ENCODE data around the gene NPY2R. TPM values are rescaled to one million over a fixed set of nuclear protein-coding genes. Genes with fewer than 3 reads are reported as not detected.

The NPY2R gene
- total RNA-seq, 1 experiment from 2014 or later: not detected

GRCh38 chr4:155248002-155248896 is 39.8 kb downstream of the NPY2R start:
- no peaks in the 10 kb centered on the region for H3K9me3 ChIP-seq
- Mint-ChIP-seq H3K9me3 (ENCODE audit: unreplicated experiment) (no peaks in the 10 kb centered on the region), H3K27ac (ENCODE audit: unreplicated experiment) (no peak overlapping the region), H3K36me3 (ENCODE audit: insufficient read depth, unreplicated experiment) (no peaks in the 10 kb centered on the region), H3K4me1 (ENCODE audit: low read depth, unreplicated experiment) (no peaks in the 10 kb centered on the region), H3K4me3 (ENCODE audit: unreplicated experiment) (no peak overlapping the region), H3K27me3 (ENCODE audit: insufficient read depth, unreplicated experiment) (no peaks in the 10 kb centered on the region)
- H3K36me3 ChIP-seq (ENCODE audit: control insufficient read depth, insufficient read depth, low read length): no peaks in the 10 kb centered on the region
- no peak overlapping the region for H3K4me3 ChIP-seq (ENCODE audit: low read depth, low read length)
- no TSS peak for BruUV-seq (replicated peaks)
- no peaks in the 10 kb centered on the region for H3K4me1 ChIP-seq
- POLR2A ChIA-PET: no interaction called here
- CTCF ChIA-PET: no interaction called here
- DNase-seq: no peak
- intact Hi-C loops (cut with micrococcal nuclease; ENCODE audit: unreplicated experiment): loop anchor here (10.0 kb wide), 1 partner anchor 107 kb away; no protein-coding TSS in a partner anchor
- TF ChIP-seq CTCF (IDR thresholded peaks at IDR 0.05; ENCODE audit: insufficient read depth in 1 of 2, low read depth in 1 of 2, low read length in 1 of 2, severe bottlenecking in 1 of 2, unreplicated experiment in 1 of 2): no peak
- no peaks in the 10 kb centered on the region for H3K27me3 ChIP-seq (replicated peaks; ENCODE audit: control insufficient read depth, insufficient read depth, low read length)

- POLR2A ChIA-PET: no interaction called here
- no peak for TF ChIP-seq CTCF (IDR thresholded peaks at IDR 0.05; ENCODE audit: insufficient read depth in 1 of 2, low read depth in 1 of 2, low read length in 1 of 2, severe bottlenecking in 1 of 2, unreplicated experiment in 1 of 2)
- H3K4me3 ChIP-seq (ENCODE audit: low read depth, low read length): no peak overlapping the region
These were observed 40.7 kb downstream of the NPY2R start for GRCh38 chr4:155249016-155249566.

GRCh38 chr4:155252327-155252726 is 43.9 kb downstream of the NPY2R start:
- Mint-ChIP-seq H3K27me3 (ENCODE audit: insufficient read depth, unreplicated experiment) (no peaks in the 10 kb centered on the region), H3K36me3 (ENCODE audit: insufficient read depth, unreplicated experiment) (no peaks in the 10 kb centered on the region), H3K4me1 (ENCODE audit: low read depth, unreplicated experiment) (no peaks in the 10 kb centered on the region), H3K9me3 (ENCODE audit: unreplicated experiment) (no peaks in the 10 kb centered on the region), H3K27ac (ENCODE audit: unreplicated experiment) (no peak overlapping the region), H3K4me3 (ENCODE audit: unreplicated experiment) (no peak overlapping the region)
- no TSS peak for BruUV-seq (replicated peaks)
- no peak for TF ChIP-seq CTCF (IDR thresholded peaks at IDR 0.05; ENCODE audit: insufficient read depth in 1 of 2, low read depth in 1 of 2, low read length in 1 of 2, severe bottlenecking in 1 of 2, unreplicated experiment in 1 of 2)
- H3K4me1 ChIP-seq: no peaks in the 10 kb centered on the region
- no peaks in the 10 kb centered on the region for H3K27me3 ChIP-seq (replicated peaks; ENCODE audit: control insufficient read depth, insufficient read depth, low read length)
- no peaks in the 10 kb centered on the region for H3K9me3 ChIP-seq
- POLR2A ChIA-PET: no interaction called here
- DNase-seq: no peak
- H3K4me3 ChIP-seq (ENCODE audit: low read depth, low read length): no peak overlapping the region
- no peaks in the 10 kb centered on the region for H3K36me3 ChIP-seq (ENCODE audit: control insufficient read depth, insufficient read depth, low read length)
- CTCF ChIA-PET: no interaction called here
- intact Hi-C loops (cut with micrococcal nuclease; ENCODE audit: unreplicated experiment): no loop called here

More at GRCh38 chr4:155249016-155249566, 40.7 kb downstream of the NPY2R start:
- intact Hi-C loops (cut with micrococcal nuclease; ENCODE audit: unreplicated experiment): loop anchor here (10.0 kb wide), 1 partner anchor 106 kb away; no protein-coding TSS in a partner anchor
- Mint-ChIP-seq H3K36me3 (ENCODE audit: insufficient read depth, unreplicated experiment) (no peaks in the 10 kb centered on the region), H3K27me3 (ENCODE audit: insufficient read depth, unreplicated experiment) (no peaks in the 10 kb centered on the region), H3K27ac (ENCODE audit: unreplicated experiment) (no peak overlapping the region), H3K4me3 (ENCODE audit: unreplicated experiment) (no peak overlapping the region), H3K9me3 (ENCODE audit: unreplicated experiment) (no peaks in the 10 kb centered on the region), H3K4me1 (ENCODE audit: low read depth, unreplicated experiment) (no peaks in the 10 kb centered on the region)
- CTCF ChIA-PET: no interaction called here
- Histone ChIP-seq H3K27me3 (replicated peaks; ENCODE audit: control insufficient read depth, insufficient read depth, low read length) (no peaks in the 10 kb centered on the region), H3K4me1 (no peaks in the 10 kb centered on the region), H3K36me3 (ENCODE audit: control insufficient read depth, insufficient read depth, low read length) (no peaks in the 10 kb centered on the region), H3K9me3 (no peaks in the 10 kb centered on the region)
- DNase-seq: no peak
- BruUV-seq (replicated peaks): no TSS peak
